Esophagus muscularis mucosa (tissue), 4 donors: Measurements from ENCODE around the gene RFTN1. TPM values are rescaled to one million over a fixed set of nuclear protein-coding genes. Genes with fewer than 3 reads are reported as not detected.
A peak's percentile ranks its signal among the peaks of the same experiment; 100 is the strongest.

Experiments used
- DNase-seq: peaks from one replicate; pipeline ENCODE4 v3.0.0-alpha.2; 2017; ENCODE audit errors: extremely low spot score
- H3K27ac ChIP-seq, 4 donors: fragments of 200-600 bp; sonication (generic); replicated peaks in 1 of 4; 1 replicate in 3 of 4; 2 replicates in 1 of 4; pipeline ENCODE4 v1.5.1; 2016 to 2019; ENCODE audit warnings: mild to moderate bottlenecking in 1 of 4
- H3K27me3 ChIP-seq, 4 donors: fragments of 200-600 bp; sonication (generic); one replicate each; pipeline versions ENCODE4 v1.5.1 to v1.6.0; 2016 to 2019
- H3K36me3 ChIP-seq, 4 donors: fragments of 200-600 bp; sonication (generic); one replicate each; pipeline ENCODE4 v1.5.1; 2016 to 2019
- H3K4me1 ChIP-seq, 4 donors: fragments of 200-600 bp; sonication (generic); one replicate each; pipeline ENCODE4 v1.5.1; 2016 to 2019
- H3K4me3 ChIP-seq, 4 donors: fragments of 200-600 bp; sonication (generic); 1 replicate in 2 of 4; 2 replicates in 2 of 4; pipeline ENCODE4 v1.5.1; 2016 to 2019; ENCODE audit warnings: mild to moderate bottlenecking in 4 of 4, moderate library complexity in 1 of 4
- H3K9me3 ChIP-seq, 4 donors: fragments of 200-600 bp; sonication (generic); 1 replicate in 3 of 4; 2 replicates in 1 of 4; pipeline ENCODE4 v1.5.1; 2016 to 2019
- EP300 ChIP-seq: sonication (generic); formaldehyde crosslinking; IDR thresholded peaks from one replicate; pipeline ENCODE4 v1.6.1; 2017; ENCODE audit warnings: antibody characterized with exemption
- POLR2A ChIP-seq: fragments of 450-650 bp; IDR thresholded peaks from one replicate; pipeline ENCODE4 v1.6.1; 2017; ENCODE audit warnings: antibody characterized with exemption, moderate library complexity, mild to moderate bottlenecking, low read depth
- POLR2AphosphoS5 ChIP-seq, 2 donors: sonication (generic); formaldehyde crosslinking; IDR thresholded peaks; one replicate each; pipeline ENCODE4 v1.6.1; 2017; ENCODE audit warnings: antibody characterized with exemption in 2 of 2
- WGBS: methylation state at CpG from one replicate; pipeline ENCODE4 v1.1.5; 2018; 5-methylcytosine and 5-hydroxymethylcytosine counted together
- intact Hi-C: fragments of 100-400 bp; cut with DNase I; formaldehyde crosslinking; loops from one replicate; pipeline ENCODE4 v1.15.1; 2023
- total RNA-seq, 4 donors: library from RNA; depleted of rRNA; stranded (reverse); fragments of >200 nt; gene quantifications; one replicate each; pipeline versions ENCODE4 v1.1.0 to v1.2.1, GENCODE V29; 2016
- TF ChIP-seq, protein P1 (sequence below), 3 experiments: fragments of 200-600 bp in 2 of 3; fragments of 450-650 bp in 1 of 3; sonication (generic) in 2 of 3; IDR thresholded peaks; one replicate each; pipeline ENCODE4 v1.5.1; 2017 to 2019; ENCODE audit warnings: antibody characterized with exemption in 3 of 3, mild to moderate bottlenecking in 2 of 3, moderate library complexity in 1 of 3

Gene RFTN1
- total RNA-seq, 4 donors from 2014 or later: 79.7 to 142 (median 104) TPM

DNA sequence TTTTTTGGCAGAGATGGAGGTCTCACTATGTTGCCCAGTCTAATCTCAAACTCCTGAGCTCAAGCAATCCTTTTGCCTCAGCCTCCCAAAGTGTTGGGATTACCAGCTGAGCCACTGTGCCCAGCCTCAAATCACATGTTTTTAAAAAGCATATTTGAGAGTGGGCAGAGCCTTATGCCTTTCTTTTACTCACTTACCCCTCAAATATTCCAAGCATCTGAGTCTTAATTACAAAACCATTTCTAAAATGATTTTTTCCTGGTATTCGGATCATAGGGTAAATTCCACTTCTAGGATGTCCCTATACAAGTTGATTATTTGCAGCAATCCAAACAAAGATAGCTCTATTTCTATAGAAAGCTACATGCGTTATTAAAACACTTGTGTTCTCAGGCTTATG, 106.1 kb downstream of the RFTN1 start:
- no peaks in the 10 kb centered on the region for H3K27me3 ChIP-seq
- 88% methylated on average over 2 of the region's 2 CpGs for WGBS
- no peak for TF ChIP-seq POLR2AphosphoS5 (IDR thresholded peaks at IDR 0.05)
- no peak for TF ChIP-seq POLR2A
- TF ChIP-seq EP300: no peak
- intact Hi-C loops: no loop called here
- H3K27ac ChIP-seq: peak overlapping the region in 2 of 4 donors; percentile 18 to 54
- H3K4me3 ChIP-seq: no peak overlapping the region
- peaks cover 9 to 15% (median 12%) of the 10 kb centered on the region in 4 donors for H3K36me3 ChIP-seq
- DNase-seq: no peak
- no peaks in the 10 kb centered on the region for H3K9me3 ChIP-seq
- H3K4me1 ChIP-seq: peaks cover 12 to 55% (median 30%) of the 10 kb centered on the region in 4 donors

DNA sequence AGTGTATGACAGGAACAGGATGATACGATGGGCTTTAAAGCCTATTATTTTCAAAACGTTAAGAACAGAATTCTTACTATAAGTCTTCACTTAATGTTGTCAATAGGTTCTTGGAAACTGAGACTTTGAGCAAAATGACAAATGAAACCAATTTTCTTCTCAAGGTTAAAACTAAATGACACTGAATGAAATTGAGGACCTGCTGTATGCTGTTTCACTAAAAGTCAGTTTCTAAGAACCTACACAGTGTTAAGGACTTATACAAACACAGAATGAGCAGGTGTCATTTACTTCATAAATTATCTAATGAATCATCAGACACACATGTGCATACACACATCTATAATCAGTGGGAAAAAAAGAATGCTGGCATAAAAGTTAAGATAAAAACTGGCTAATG, 106.9 kb downstream of the RFTN1 start:
- no peaks in the 10 kb centered on the region for H3K27me3 ChIP-seq
- H3K27ac ChIP-seq: peak overlapping the region in 1 of 4 donors; percentile 54
- DNase-seq: no peak
- H3K36me3 ChIP-seq: peaks cover 9 to 15% (median 12%) of the 10 kb centered on the region in 4 donors
- intact Hi-C loops: no loop called here
- H3K4me3 ChIP-seq: no peak overlapping the region
- peaks cover 13 to 55% (median 33%) of the 10 kb centered on the region in 4 donors for H3K4me1 ChIP-seq
- 56% methylated on average over 2 of the region's 2 CpGs for WGBS
- TF ChIP-seq POLR2A: no peak
- TF ChIP-seq POLR2AphosphoS5 (IDR thresholded peaks at IDR 0.05): no peak
- no peak for TF ChIP-seq EP300
- TF ChIP-seq, protein P1, sequence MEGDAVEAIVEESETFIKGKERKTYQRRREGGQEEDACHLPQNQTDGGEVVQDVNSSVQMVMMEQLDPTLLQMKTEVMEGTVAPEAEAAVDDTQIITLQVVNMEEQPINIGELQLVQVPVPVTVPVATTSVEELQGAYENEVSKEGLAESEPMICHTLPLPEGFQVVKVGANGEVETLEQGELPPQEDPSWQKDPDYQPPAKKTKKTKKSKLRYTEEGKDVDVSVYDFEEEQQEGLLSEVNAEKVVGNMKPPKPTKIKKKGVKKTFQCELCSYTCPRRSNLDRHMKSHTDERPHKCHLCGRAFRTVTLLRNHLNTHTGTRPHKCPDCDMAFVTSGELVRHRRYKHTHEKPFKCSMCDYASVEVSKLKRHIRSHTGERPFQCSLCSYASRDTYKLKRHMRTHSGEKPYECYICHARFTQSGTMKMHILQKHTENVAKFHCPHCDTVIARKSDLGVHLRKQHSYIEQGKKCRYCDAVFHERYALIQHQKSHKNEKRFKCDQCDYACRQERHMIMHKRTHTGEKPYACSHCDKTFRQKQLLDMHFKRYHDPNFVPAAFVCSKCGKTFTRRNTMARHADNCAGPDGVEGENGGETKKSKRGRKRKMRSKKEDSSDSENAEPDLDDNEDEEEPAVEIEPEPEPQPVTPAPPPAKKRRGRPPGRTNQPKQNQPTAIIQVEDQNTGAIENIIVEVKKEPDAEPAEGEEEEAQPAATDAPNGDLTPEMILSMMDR (IDR thresholded peaks at IDR 0.05): no peak
- no peaks in the 10 kb centered on the region for H3K9me3 ChIP-seq

DNA sequence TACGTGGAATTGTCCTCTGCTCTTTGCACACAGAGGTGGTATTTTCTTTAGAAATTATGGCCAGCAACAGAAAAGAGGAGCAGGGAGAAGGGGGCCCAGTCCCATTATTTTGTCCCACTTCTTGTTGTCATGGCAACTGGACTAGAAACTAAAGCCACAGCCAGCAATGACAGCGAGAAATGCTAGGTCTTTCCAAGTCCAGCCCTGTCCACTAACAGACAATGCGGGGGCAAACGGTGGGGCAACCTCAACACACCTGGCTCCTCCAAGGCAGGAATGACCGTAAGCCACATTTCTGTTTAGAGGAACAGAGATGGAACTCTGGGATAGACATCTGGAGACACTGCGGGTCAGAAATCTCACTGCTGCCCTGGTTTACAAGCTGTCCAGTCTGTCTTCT, 107.3 kb downstream of the RFTN1 start:
- Histone ChIP-seq H3K36me3 (peaks cover 9 to 15% (median 12%) of the 10 kb centered on the region in 4 donors), H3K4me3 (no peak overlapping the region), H3K27me3 (no peaks in the 10 kb centered on the region), H3K9me3 (no peaks in the 10 kb centered on the region), H3K27ac (no peak overlapping the region), H3K4me1 (peaks cover 16 to 55% (median 35%) of the 10 kb centered on the region in 4 donors)
- intact Hi-C loops: no loop called here
- DNase-seq: peak; percentile 89
- 94% methylated on average over 4 of the region's 6 CpGs for WGBS
- no peak for TF ChIP-seq POLR2AphosphoS5 (IDR thresholded peaks at IDR 0.05)
- no peak for TF ChIP-seq EP300
- no peak for TF ChIP-seq POLR2A
- TF ChIP-seq, protein P1 (IDR thresholded peaks at IDR 0.05): no peak

DNA sequence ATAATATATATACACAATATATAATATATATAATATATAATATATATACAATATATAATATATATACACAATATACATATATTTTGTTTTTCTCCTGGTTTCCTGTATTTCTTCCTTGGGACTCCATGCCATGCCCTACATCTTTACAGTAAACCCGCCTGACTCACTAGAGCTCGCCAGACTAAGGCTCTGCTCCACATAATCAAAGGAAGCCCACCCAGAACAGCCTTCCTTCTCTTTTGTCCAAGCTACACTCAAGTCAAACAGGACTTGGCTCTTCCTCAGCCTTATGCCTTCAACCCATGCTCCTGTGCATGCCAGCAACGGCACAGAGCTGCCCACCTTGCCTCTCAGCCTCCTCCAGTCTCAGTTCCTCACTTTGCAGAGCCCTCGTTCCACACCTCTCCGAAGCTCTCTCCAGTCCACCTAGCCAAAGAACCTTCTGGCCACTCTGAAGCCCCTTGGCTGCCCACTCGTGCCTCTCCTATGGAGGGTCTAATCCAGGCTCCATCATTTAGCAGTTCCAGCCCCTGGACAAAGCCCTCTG, 109.1 kb downstream of the RFTN1 start:
- peak; percentile 79 for DNase-seq
- H3K9me3 ChIP-seq: no peaks in the 10 kb centered on the region
- intact Hi-C loops: no loop called here
- WGBS: 95% methylated on average over 6 of the region's 6 CpGs
- H3K27ac ChIP-seq: peak overlapping the region in 2 of 4 donors; percentile 11 to 43
- H3K4me3 ChIP-seq: no peak overlapping the region
- H3K27me3 ChIP-seq: no peaks in the 10 kb centered on the region
- H3K4me1 ChIP-seq: peaks cover 21 to 61% (median 43%) of the 10 kb centered on the region in 4 donors
- TF ChIP-seq POLR2A: no peak
- TF ChIP-seq, protein P1 (IDR thresholded peaks at IDR 0.05): no peak
- no peak for TF ChIP-seq EP300
- no peak for TF ChIP-seq POLR2AphosphoS5 (IDR thresholded peaks at IDR 0.05)
- H3K36me3 ChIP-seq: peaks cover 9 to 14% (median 12%) of the 10 kb centered on the region in 4 donors

DNA sequence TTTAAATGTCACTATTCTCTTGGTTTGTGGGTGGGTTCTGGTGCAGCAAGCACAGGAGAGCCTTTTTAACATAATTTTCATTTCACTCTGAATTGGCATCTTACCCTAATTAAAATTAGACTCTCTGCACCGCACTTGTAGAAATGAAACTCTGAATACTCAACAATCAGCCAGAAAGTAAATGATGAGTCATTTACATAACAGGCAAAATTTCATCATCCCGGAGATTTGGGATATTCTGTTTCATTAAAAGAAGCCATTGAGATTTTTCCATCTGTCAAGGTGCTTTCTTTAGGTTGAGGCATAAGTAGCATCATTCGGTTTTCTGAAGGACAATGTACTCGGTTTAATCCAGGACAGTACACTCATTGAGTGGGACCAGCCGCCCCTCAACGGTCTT, 111.0 kb downstream of the RFTN1 start:
- peak overlapping the region in 3 of 4 donors; percentile 84 to 85 (median 84) for H3K27ac ChIP-seq
- no peak overlapping the region for H3K4me3 ChIP-seq
- H3K4me1 ChIP-seq: peaks cover 26 to 66% (median 51%) of the 10 kb centered on the region in 4 donors
- H3K27me3 ChIP-seq: no peaks in the 10 kb centered on the region
- no peaks in the 10 kb centered on the region for H3K9me3 ChIP-seq
- TF ChIP-seq EP300 (no peak), POLR2A (no peak), POLR2AphosphoS5 (IDR thresholded peaks at IDR 0.05) (no peak)
- TF ChIP-seq, protein P1 (IDR thresholded peaks at IDR 0.05): no peak
- WGBS: 85% methylated on average over 6 of the region's 6 CpGs
- intact Hi-C loops: no loop called here
- H3K36me3 ChIP-seq: no peaks in the 10 kb centered on the region
- DNase-seq: no peak
